BE2C (cell line): Measurements from ENCODE around the gene ZNF775.

Experiments used
- DNase-seq: peaks from one replicate; pipeline ENCODE4 v3.0.0-alpha.2; 2020
- H3K27me3 ChIP-seq: fragments of 250-450 bp; sonication (Bioruptor Pico); 2 replicates; pipeline ENCODE4 v1.5.1; 2020; ENCODE audit warnings: mild to moderate bottlenecking
- H3K36me3 ChIP-seq: fragments of 250-450 bp; sonication (Bioruptor Pico); 2 replicates; pipeline ENCODE4 v1.5.1; 2020; ENCODE audit warnings: mild to moderate bottlenecking
- H3K4me1 ChIP-seq: fragments of 250-450 bp; sonication (Bioruptor Pico); 2 replicates; pipeline ENCODE4 v1.5.1; 2020
- H3K4me3 ChIP-seq: 2 replicates; pipeline ENCODE4 v1.5.1; 2011; ENCODE audit warnings: low read depth, low read length
- H3K9me3 ChIP-seq: fragments of 250-450 bp; sonication (Bioruptor Pico); 2 replicates; pipeline ENCODE4 v1.5.1; 2020
- CTCF ChIP-seq: IDR thresholded peaks from 2 replicates; pipeline ENCODE4 v1.5.1; 2012; ENCODE audit warnings: mild to moderate bottlenecking, low read depth, low read length

Gene ZNF775

GRCh38 chr7:150337659-150338081 is 41.5 kb upstream of the ZNF775 start:
- H3K4me1 ChIP-seq, result no peaks in the 10 kb centered on the region
- H3K4me3 ChIP-seq, result no peak overlapping the region
- no peak for DNase-seq
- peaks cover 19% of the 10 kb centered on the region for H3K27me3 ChIP-seq
- peaks cover 10% of the 10 kb centered on the region for H3K36me3 ChIP-seq
- TF ChIP-seq CTCF, result no peak
- no peaks in the 10 kb centered on the region for H3K9me3 ChIP-seq

GRCh38 chr7:150338166-150338829 is 40.8 kb upstream of the ZNF775 start:
- H3K27me3 ChIP-seq, result peaks cover 21% of the 10 kb centered on the region
- no peak for TF ChIP-seq CTCF
- H3K9me3 ChIP-seq, result no peaks in the 10 kb centered on the region
- H3K4me3 ChIP-seq, result no peak overlapping the region
- peaks cover 10% of the 10 kb centered on the region for H3K36me3 ChIP-seq
- H3K4me1 ChIP-seq, result no peaks in the 10 kb centered on the region
- no peak for DNase-seq

- peaks cover 10% of the 10 kb centered on the region for H3K36me3 ChIP-seq
- no peak for TF ChIP-seq CTCF
- no peak overlapping the region for H3K4me3 ChIP-seq
- no peak for DNase-seq
- peaks cover 27% of the 10 kb centered on the region for H3K27me3 ChIP-seq
- H3K9me3 ChIP-seq, result no peaks in the 10 kb centered on the region
- H3K4me1 ChIP-seq, result no peaks in the 10 kb centered on the region
These were observed 39.7 kb upstream of the ZNF775 start for GRCh38 chr7:150339409-150339809.

GRCh38 chr7:150340024-150340749 is 38.9 kb upstream of the ZNF775 start:
- Histone ChIP-seq H3K4me1 (no peaks in the 10 kb centered on the region), H3K9me3 (no peaks in the 10 kb centered on the region), H3K4me3 (no peak overlapping the region), H3K27me3 (peaks cover 32% of the 10 kb centered on the region), H3K36me3 (peaks cover 10% of the 10 kb centered on the region)
- DNase-seq, result no peak
- TF ChIP-seq CTCF, result no peak

- Histone ChIP-seq H3K4me1 (no peaks in the 10 kb centered on the region), H3K9me3 (no peaks in the 10 kb centered on the region), H3K27me3 (peaks cover 32% of the 10 kb centered on the region), H3K4me3 (no peak overlapping the region), H3K36me3 (peaks cover 10% of the 10 kb centered on the region)
- TF ChIP-seq CTCF, result no peak
- DNase-seq, result no peak
These were observed 38.3 kb upstream of the ZNF775 start for GRCh38 chr7:150340875-150341262.
